ENCODE results near the gene COL9A2. TPM values are rescaled to one million over a fixed set of nuclear protein-coding genes. Genes with fewer than 3 reads are reported as not detected.

Gene COL9A2
- total RNA-seq, 1 donor from 2014 or later: 0.27 TPM

DNA sequence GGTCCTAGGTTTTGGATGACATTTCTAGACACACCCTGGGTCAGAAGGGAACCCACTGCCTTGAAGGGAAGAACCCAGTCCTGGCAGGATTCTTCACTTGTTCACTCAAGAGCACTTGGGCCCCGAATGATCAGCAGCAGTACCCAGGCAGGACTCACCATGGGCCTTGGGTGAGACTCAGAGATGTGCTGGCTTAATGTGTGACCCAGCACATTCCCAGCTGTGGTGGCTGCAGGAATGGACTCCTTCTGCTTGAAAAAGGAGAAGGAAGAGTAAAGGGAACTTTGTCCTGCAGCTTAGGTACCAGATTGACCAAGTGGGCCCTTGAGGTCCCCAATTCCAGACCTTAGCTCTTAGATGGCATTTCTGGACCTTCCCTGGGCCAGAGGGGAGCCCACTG is 44.1 kb upstream of the COL9A2 start:
- Histone ChIP-seq H3K4me1 (no peaks in the 10 kb centered on the region), H3K36me3 (no peaks in the 10 kb centered on the region), H3K9me3 (replicated peaks) (peaks cover 29% of the 10 kb centered on the region), H3K4me3 (no peak overlapping the region), H3K27me3 (ENCODE audit: low read depth) (peaks cover 18% of the 10 kb centered on the region), H3K27ac (replicated peaks) (no peak overlapping the region)
- intact Hi-C loops (cut with micrococcal nuclease): no loop called here
- no peak for DNase-seq
- TF ChIP-seq, protein P1, sequence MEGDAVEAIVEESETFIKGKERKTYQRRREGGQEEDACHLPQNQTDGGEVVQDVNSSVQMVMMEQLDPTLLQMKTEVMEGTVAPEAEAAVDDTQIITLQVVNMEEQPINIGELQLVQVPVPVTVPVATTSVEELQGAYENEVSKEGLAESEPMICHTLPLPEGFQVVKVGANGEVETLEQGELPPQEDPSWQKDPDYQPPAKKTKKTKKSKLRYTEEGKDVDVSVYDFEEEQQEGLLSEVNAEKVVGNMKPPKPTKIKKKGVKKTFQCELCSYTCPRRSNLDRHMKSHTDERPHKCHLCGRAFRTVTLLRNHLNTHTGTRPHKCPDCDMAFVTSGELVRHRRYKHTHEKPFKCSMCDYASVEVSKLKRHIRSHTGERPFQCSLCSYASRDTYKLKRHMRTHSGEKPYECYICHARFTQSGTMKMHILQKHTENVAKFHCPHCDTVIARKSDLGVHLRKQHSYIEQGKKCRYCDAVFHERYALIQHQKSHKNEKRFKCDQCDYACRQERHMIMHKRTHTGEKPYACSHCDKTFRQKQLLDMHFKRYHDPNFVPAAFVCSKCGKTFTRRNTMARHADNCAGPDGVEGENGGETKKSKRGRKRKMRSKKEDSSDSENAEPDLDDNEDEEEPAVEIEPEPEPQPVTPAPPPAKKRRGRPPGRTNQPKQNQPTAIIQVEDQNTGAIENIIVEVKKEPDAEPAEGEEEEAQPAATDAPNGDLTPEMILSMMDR (IDR thresholded peaks at IDR 0.05; ENCODE audit: borderline replicate concordance): no peak

DNA sequence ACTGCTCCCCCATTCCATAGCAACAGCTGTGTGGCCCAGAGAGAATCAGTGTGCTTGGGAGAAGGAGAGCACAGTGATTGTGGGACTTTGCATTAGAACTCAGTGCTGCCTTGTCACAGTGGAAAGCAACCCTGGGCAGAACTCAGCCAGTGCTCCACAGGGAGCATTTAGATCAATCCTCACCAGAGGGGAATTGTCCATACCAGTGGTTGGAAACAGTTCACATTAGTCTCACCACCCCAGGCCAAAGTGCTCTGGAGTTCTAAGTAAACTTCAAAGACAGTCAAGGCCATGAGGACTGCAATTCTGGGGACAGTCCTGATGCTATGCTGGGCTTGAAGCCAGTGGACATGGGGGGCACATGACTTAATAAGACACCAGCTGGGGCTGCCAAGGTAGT is 43.5 kb upstream of the COL9A2 start:
- Histone ChIP-seq H3K4me1 (no peaks in the 10 kb centered on the region), H3K9me3 (replicated peaks) (peaks cover 29% of the 10 kb centered on the region), H3K36me3 (no peaks in the 10 kb centered on the region), H3K4me3 (no peak overlapping the region), H3K27me3 (ENCODE audit: low read depth) (peaks cover 18% of the 10 kb centered on the region), H3K27ac (replicated peaks) (no peak overlapping the region)
- TF ChIP-seq, protein P1 (IDR thresholded peaks at IDR 0.05; ENCODE audit: borderline replicate concordance): no peak
- no peak for DNase-seq
- intact Hi-C loops (cut with micrococcal nuclease): no loop called here

DNA sequence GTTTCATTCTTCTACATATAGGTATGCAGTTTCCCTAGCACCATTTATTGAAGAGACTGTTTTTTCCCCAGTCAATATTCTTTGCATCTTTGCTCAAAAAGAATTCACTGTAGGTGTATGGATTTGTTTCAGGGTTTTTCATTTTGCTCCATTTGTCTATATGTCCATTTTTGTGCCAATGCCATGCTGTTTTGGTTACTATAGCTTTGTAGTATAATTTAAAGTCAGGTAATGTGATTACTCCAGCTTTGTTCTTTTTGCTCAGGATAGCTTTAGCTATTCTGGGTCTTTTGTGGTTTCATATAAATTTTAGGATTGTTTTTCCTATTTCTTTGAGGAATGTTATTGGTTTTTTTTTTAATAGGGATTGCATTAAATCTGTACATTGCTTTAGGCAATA is 40.5 kb upstream of the COL9A2 start:
- DNase-seq: no peak
- intact Hi-C loops (cut with micrococcal nuclease): no loop called here
- TF ChIP-seq, protein P1 (IDR thresholded peaks at IDR 0.05; ENCODE audit: borderline replicate concordance): no peak
- Histone ChIP-seq H3K4me3 (no peak overlapping the region), H3K9me3 (replicated peaks) (peaks cover 29% of the 10 kb centered on the region), H3K27me3 (ENCODE audit: low read depth) (no peaks in the 10 kb centered on the region), H3K27ac (replicated peaks) (no peak overlapping the region), H3K36me3 (no peaks in the 10 kb centered on the region), H3K4me1 (no peaks in the 10 kb centered on the region)

DNA sequence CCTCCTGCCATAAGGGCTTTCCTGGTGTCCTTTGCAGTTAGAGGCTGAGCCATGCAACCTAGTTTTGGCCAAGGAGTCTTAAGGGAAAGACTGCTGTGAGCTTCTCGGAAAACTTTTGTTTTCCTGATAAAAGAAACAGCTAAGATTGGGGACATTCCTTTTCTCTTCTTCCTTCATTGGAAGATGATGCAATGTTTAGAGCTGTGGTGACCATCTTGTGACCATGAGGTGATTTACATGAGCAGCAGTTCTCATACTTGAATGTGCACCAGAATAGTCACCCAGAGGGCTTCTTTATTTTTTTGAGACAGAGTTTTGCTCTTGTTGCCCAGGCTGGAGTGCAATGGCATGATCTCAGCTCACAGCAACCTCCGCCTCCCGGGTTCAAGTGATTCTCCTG is 36.0 kb upstream of the COL9A2 start:
- no peaks in the 10 kb centered on the region for H3K27me3 ChIP-seq (ENCODE audit: low read depth)
- no peak for DNase-seq
- no peak overlapping the region for H3K4me3 ChIP-seq
- no peak overlapping the region for H3K27ac ChIP-seq (replicated peaks)
- intact Hi-C loops (cut with micrococcal nuclease): no loop called here
- TF ChIP-seq, protein P1 (IDR thresholded peaks at IDR 0.05; ENCODE audit: borderline replicate concordance): no peak
- peaks cover 11% of the 10 kb centered on the region for H3K9me3 ChIP-seq (replicated peaks)
- H3K36me3 ChIP-seq: no peaks in the 10 kb centered on the region
- H3K4me1 ChIP-seq: no peaks in the 10 kb centered on the region

DNA sequence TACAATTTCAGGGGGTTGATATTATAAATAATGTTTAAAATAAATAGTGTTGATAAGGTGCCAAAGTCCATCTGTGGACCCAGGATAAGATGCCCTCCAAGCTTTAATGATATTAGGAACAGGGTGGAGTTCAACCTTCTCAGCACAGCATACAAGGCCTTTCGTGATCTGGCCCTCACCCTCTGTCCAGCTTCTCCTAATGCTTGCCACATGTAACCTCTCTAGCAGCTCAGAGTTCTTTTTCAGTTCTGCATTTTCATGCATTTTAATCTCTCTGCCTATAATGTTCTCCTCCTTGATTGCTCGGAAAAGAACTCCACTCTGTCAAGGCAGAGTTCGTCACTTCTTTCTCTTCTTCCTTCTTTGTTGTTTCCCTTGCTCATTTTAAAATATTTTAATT is 35.0 kb upstream of the COL9A2 start:
- Histone ChIP-seq H3K36me3 (no peaks in the 10 kb centered on the region), H3K4me1 (no peaks in the 10 kb centered on the region), H3K27ac (replicated peaks) (no peak overlapping the region), H3K9me3 (replicated peaks) (peaks cover 2% of the 10 kb centered on the region), H3K27me3 (ENCODE audit: low read depth) (no peaks in the 10 kb centered on the region), H3K4me3 (no peak overlapping the region)
- intact Hi-C loops (cut with micrococcal nuclease): no loop called here
- TF ChIP-seq, protein P1 (IDR thresholded peaks at IDR 0.05; ENCODE audit: borderline replicate concordance): no peak
- no peak for DNase-seq

DNA sequence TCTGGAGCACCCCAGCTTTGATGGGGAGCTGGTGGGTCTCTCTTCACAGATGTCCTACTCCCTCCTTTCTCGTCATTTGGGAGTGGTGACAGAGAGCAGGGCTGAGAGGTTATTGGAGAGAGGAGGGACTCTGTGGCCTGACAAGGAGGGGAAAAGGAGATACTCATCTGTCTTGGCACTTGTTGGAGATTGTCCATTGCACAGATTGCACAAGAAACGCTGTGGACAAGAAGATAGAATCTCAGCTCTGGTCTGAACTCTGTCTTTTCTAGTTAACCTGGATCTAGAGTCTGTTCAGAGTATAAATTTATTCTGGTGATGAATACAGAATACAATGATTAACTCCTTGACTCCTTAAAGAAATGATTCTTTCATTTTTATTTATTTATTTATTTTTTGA is 34.0 kb upstream of the COL9A2 start:
- H3K4me3 ChIP-seq: no peak overlapping the region
- no peaks in the 10 kb centered on the region for H3K27me3 ChIP-seq (ENCODE audit: low read depth)
- intact Hi-C loops (cut with micrococcal nuclease): no loop called here
- H3K36me3 ChIP-seq: no peaks in the 10 kb centered on the region
- no peaks in the 10 kb centered on the region for H3K4me1 ChIP-seq
- DNase-seq: no peak
- TF ChIP-seq, protein P1 (IDR thresholded peaks at IDR 0.05; ENCODE audit: borderline replicate concordance): no peak
- no peak overlapping the region for H3K27ac ChIP-seq (replicated peaks)
- H3K9me3 ChIP-seq (replicated peaks): no peaks in the 10 kb centered on the region

Data from left ventricle myocardium inferior (tissue), 1 donor.